CD4-positive, alpha-beta memory T cell (primary cell): ENCODE data around the gene CRTAP. TPM values are rescaled to one million over a fixed set of nuclear protein-coding genes. Genes with fewer than 3 reads are reported as not detected.

ENCODE experiments used
- CTCF ChIA-PET: fragments of 350-600 bp; sonication (Branson Sonifier 250); formaldehyde crosslinking; loops from one replicate; lab custom pipeline; 2021; ENCODE audit warnings: inconsistent platforms; ENCODE audit not compliant: partially characterized antibody; lab: Charles Lee
- POLR2A ChIA-PET: fragments of 350-600 bp; sonication (Branson Sonifier 250); formaldehyde crosslinking; loops from one replicate; lab custom pipeline; 2021; ENCODE audit not compliant: partially characterized antibody; lab: Charles Lee
- DNase-seq, 5 donors: peaks; one replicate each; pipeline versions ENCODE4 v3.0.0 to v3.0.0-alpha.2; 2020 to 2022; ENCODE audit warnings: mixed read lengths in 1 of 5
- H3K27ac ChIP-seq: one replicate; pipeline ENCODE4 v1.7.0; 2013; ENCODE audit warnings: low read depth, low read length
- H3K27me3 ChIP-seq: 2 replicates; pipeline ENCODE4 v1.7.0; 2013; ENCODE audit warnings: mild to moderate bottlenecking, low read length, moderate library complexity; ENCODE audit not compliant: insufficient read depth
- H3K36me3 ChIP-seq: 2 replicates; pipeline ENCODE4 v1.7.0; 2013; ENCODE audit warnings: mild to moderate bottlenecking, low read length, moderate library complexity; ENCODE audit not compliant: insufficient read depth
- H3K4me1 ChIP-seq: 2 replicates; pipeline ENCODE4 v1.7.0; 2013; ENCODE audit warnings: mild to moderate bottlenecking, low read length, moderate library complexity; ENCODE audit not compliant: insufficient read depth
- H3K4me3 ChIP-seq, 2 donors: one replicate each; pipeline ENCODE4 v1.7.0; 2013; ENCODE audit warnings: low read length in 2 of 2, mild to moderate bottlenecking in 1 of 2
- H3K9me3 ChIP-seq, 2 donors: one replicate each; pipeline ENCODE4 v1.7.0; 2013; ENCODE audit warnings: low read length in 2 of 2, control low read depth in 1 of 2; ENCODE audit not compliant: control insufficient read depth in 1 of 2
- H3K27ac Mint-ChIP-seq, 7 donors: one replicate each; pipeline ENCODE4 v1.8.0; 2020 to 2021; ENCODE audit warnings: mixed read lengths in 7 of 7, mild to moderate bottlenecking in 6 of 7, inconsistent platforms in 3 of 7, moderate library complexity in 3 of 7
- H3K27me3 Mint-ChIP-seq, 2 donors: one replicate each; pipeline ENCODE4 v1.8.0; 2020 to 2021; ENCODE audit warnings: mixed read lengths in 2 of 2
- H3K36me3 Mint-ChIP-seq, 2 donors: one replicate each; pipeline ENCODE4 v1.8.0; 2020 to 2021; ENCODE audit warnings: mixed read lengths in 2 of 2, inconsistent platforms in 1 of 2, mild to moderate bottlenecking in 1 of 2
- H3K4me1 Mint-ChIP-seq, 4 donors: one replicate each; pipeline ENCODE4 v1.8.0; 2020 to 2021; ENCODE audit warnings: mixed read lengths in 4 of 4, mild to moderate bottlenecking in 1 of 4
- H3K4me3 Mint-ChIP-seq, 8 donors: one replicate each; pipeline ENCODE4 v1.8.0; 2020 to 2021; ENCODE audit warnings: mixed read lengths in 8 of 8, mild to moderate bottlenecking in 7 of 8, moderate library complexity in 6 of 8, inconsistent platforms in 3 of 8
- H3K9me3 Mint-ChIP-seq, 8 donors: one replicate each; pipeline ENCODE4 v1.8.0; 2020 to 2021; ENCODE audit warnings: mixed read lengths in 8 of 8, mild to moderate bottlenecking in 5 of 8, inconsistent platforms in 3 of 8, moderate library complexity in 1 of 8
- intact Hi-C: fragments of 100-400 bp; cut with micrococcal nuclease; formaldehyde crosslinking; loops from one replicate; pipeline ENCODE4 v1.15.1; 2023
- polyA plus RNA-seq, 2 donors: library from polyadenylated mRNA; unstranded; fragments of 300-500 nt; fragmentation: Illumina TruSeq; gene quantifications; one replicate each; pipeline ENCODE4 v1.2.3, GENCODE V29; 2021
- total RNA-seq, 2 experiments: library from RNA; stranded (reverse); gene quantifications; one replicate each; pipeline ENCODE4 v1.2.3, GENCODE V29; 2021

CRTAP gene
- total and polyA plus RNA-seq, 4 experiments from 2014 or later = 75.4 to 109 (median 92.2) TPM

GRCh38 chr3:33146791-33147445 lies 33.1 kb downstream of the CRTAP start:
- H3K36me3 ChIP-seq = peaks cover 5% of the 10 kb centered on the region
- CTCF ChIA-PET = interaction anchor here (0.9 kb wide), 1 partner anchor 16 kb away, joined by 7 read pairs; no protein-coding TSS in a partner anchor
- DNase-seq = no peak
- intact Hi-C loops = no loop called here
- POLR2A ChIA-PET = no interaction called here
- H3K27ac ChIP-seq = no peak overlapping the region
- Mint-ChIP-seq H3K4me1 (peaks cover 0 to 3% (median 1%) of the 10 kb centered on the region in 4 donors), H3K36me3 (peaks cover 25 to 30% of the 10 kb centered on the region in 2 donors), H3K27ac (no peak overlapping the region), H3K9me3 (no peaks in the 10 kb centered on the region), H3K27me3 (peaks cover 0 to 3% of the 10 kb centered on the region in 2 donors), H3K4me3 (no peak overlapping the region)
- no peaks in the 10 kb centered on the region for H3K27me3 ChIP-seq
- H3K9me3 ChIP-seq = no peaks in the 10 kb centered on the region
- no peaks in the 10 kb centered on the region for H3K4me1 ChIP-seq
- H3K4me3 ChIP-seq = no peak overlapping the region

- Mint-ChIP-seq H3K36me3 (peaks cover 3 to 8% of the 10 kb centered on the region in 2 donors), H3K27ac (no peak overlapping the region), H3K4me1 (no peaks in the 10 kb centered on the region), H3K4me3 (no peak overlapping the region), H3K9me3 (no peaks in the 10 kb centered on the region), H3K27me3 (peaks cover 6 to 10% of the 10 kb centered on the region in 2 donors)
- Histone ChIP-seq H3K27ac (no peak overlapping the region), H3K4me3 (no peak overlapping the region), H3K4me1 (no peaks in the 10 kb centered on the region), H3K27me3 (no peaks in the 10 kb centered on the region), H3K9me3 (no peaks in the 10 kb centered on the region), H3K36me3 (no peaks in the 10 kb centered on the region)
- intact Hi-C loops = no loop called here
- no peak for DNase-seq
- ChIA-PET POLR2A (no interaction called here), CTCF (interaction anchor here (1.9 kb wide), 1 partner anchor 18 kb away, joined by 6 read pairs; no protein-coding TSS in a partner anchor)
These were observed 35.5 kb downstream of the CRTAP start for GRCh38 chr3:33149342-33149741.

- Mint-ChIP-seq H3K27me3 (peaks cover 21 to 23% of the 10 kb centered on the region in 2 donors), H3K36me3 (no peaks in the 10 kb centered on the region), H3K4me1 (no peaks in the 10 kb centered on the region), H3K27ac (no peak overlapping the region), H3K9me3 (peaks cover 0 to 2% (median 0%) of the 10 kb centered on the region in 8 donors), H3K4me3 (no peak overlapping the region)
- DNase-seq = no peak
- intact Hi-C loops = no loop called here
- Histone ChIP-seq H3K4me1 (no peaks in the 10 kb centered on the region), H3K4me3 (no peak overlapping the region), H3K27me3 (no peaks in the 10 kb centered on the region), H3K9me3 (no peaks in the 10 kb centered on the region), H3K27ac (no peak overlapping the region), H3K36me3 (no peaks in the 10 kb centered on the region)
- POLR2A ChIA-PET = no interaction called here
- CTCF ChIA-PET = interaction anchor here (1.7 kb wide), 1 partner anchor 21 kb away, joined by 5 read pairs; no protein-coding TSS in a partner anchor
These were observed 38.8 kb downstream of the CRTAP start for GRCh38 chr3:33152363-33153360.

GRCh38 chr3:33153782-33154181 lies 40.0 kb downstream of the CRTAP start:
- intact Hi-C loops = no loop called here
- H3K4me3 Mint-ChIP-seq = no peak overlapping the region
- no peak overlapping the region for H3K27ac Mint-ChIP-seq
- no peaks in the 10 kb centered on the region for H3K4me1 ChIP-seq
- no peaks in the 10 kb centered on the region for H3K27me3 ChIP-seq
- ChIA-PET POLR2A (interaction anchor here (0.8 kb wide), 1 partner anchor 120 kb away, joined by 3 read pairs; no protein-coding TSS in a partner anchor), CTCF (interaction anchor here (1.7 kb wide), 1 partner anchor 22 kb away, joined by 5 read pairs; no protein-coding TSS in a partner anchor)
- no peaks in the 10 kb centered on the region for H3K4me1 Mint-ChIP-seq
- H3K4me3 ChIP-seq = no peak overlapping the region
- DNase-seq = no peak
- H3K9me3 Mint-ChIP-seq = peaks cover 0 to 2% (median 0%) of the 10 kb centered on the region in 8 donors
- no peaks in the 10 kb centered on the region for H3K36me3 ChIP-seq
- H3K9me3 ChIP-seq = no peaks in the 10 kb centered on the region
- no peak overlapping the region for H3K27ac ChIP-seq
- peaks cover 30 to 33% of the 10 kb centered on the region in 2 donors for H3K27me3 Mint-ChIP-seq
- H3K36me3 Mint-ChIP-seq = no peaks in the 10 kb centered on the region

- no peaks in the 10 kb centered on the region for H3K36me3 Mint-ChIP-seq
- intact Hi-C loops = no loop called here
- H3K9me3 Mint-ChIP-seq = peaks cover 0 to 2% (median 0%) of the 10 kb centered on the region in 8 donors
- no peak overlapping the region for H3K27ac Mint-ChIP-seq
- no peaks in the 10 kb centered on the region for H3K4me1 Mint-ChIP-seq
- DNase-seq = no peak
- H3K27me3 Mint-ChIP-seq = peaks cover 38 to 43% of the 10 kb centered on the region in 2 donors
- H3K4me3 Mint-ChIP-seq = no peak overlapping the region
- Histone ChIP-seq H3K4me3 (no peak overlapping the region), H3K9me3 (no peaks in the 10 kb centered on the region), H3K4me1 (no peaks in the 10 kb centered on the region), H3K27ac (no peak overlapping the region), H3K36me3 (no peaks in the 10 kb centered on the region), H3K27me3 (no peaks in the 10 kb centered on the region)
- ChIA-PET CTCF (no interaction called here), POLR2A (no interaction called here)
These were observed 41.5 kb downstream of the CRTAP start for GRCh38 chr3:33155301-33155700.

- ChIA-PET CTCF (no interaction called here), POLR2A (no interaction called here)
- Mint-ChIP-seq H3K36me3 (no peaks in the 10 kb centered on the region), H3K9me3 (peaks cover 0 to 4% (median 0%) of the 10 kb centered on the region in 8 donors), H3K27me3 (peaks cover 42 to 43% of the 10 kb centered on the region in 2 donors), H3K4me3 (no peak overlapping the region), H3K27ac (peak overlapping the region in 1 of 7 donors; percentile 0), H3K4me1 (no peaks in the 10 kb centered on the region)
- DNase-seq = no peak
- no peaks in the 10 kb centered on the region for H3K27me3 ChIP-seq
- intact Hi-C loops = no loop called here
- no peaks in the 10 kb centered on the region for H3K9me3 ChIP-seq
- no peaks in the 10 kb centered on the region for H3K36me3 ChIP-seq
- H3K4me1 ChIP-seq = no peaks in the 10 kb centered on the region
- H3K27ac ChIP-seq = no peak overlapping the region
- no peak overlapping the region for H3K4me3 ChIP-seq
These were observed 45.4 kb downstream of the CRTAP start for GRCh38 chr3:33159234-33159633.

GRCh38 chr3:33159981-33160380 lies 46.2 kb downstream of the CRTAP start:
- peaks cover 41 to 43% of the 10 kb centered on the region in 2 donors for H3K27me3 Mint-ChIP-seq
- intact Hi-C loops = no loop called here
- H3K4me1 ChIP-seq = no peaks in the 10 kb centered on the region
- no peak for DNase-seq
- H3K4me3 Mint-ChIP-seq = no peak overlapping the region
- H3K27ac ChIP-seq = no peak overlapping the region
- ChIA-PET CTCF (no interaction called here), POLR2A (no interaction called here)
- H3K36me3 ChIP-seq = no peaks in the 10 kb centered on the region
- H3K36me3 Mint-ChIP-seq = no peaks in the 10 kb centered on the region
- no peak overlapping the region for H3K27ac Mint-ChIP-seq
- H3K27me3 ChIP-seq = no peaks in the 10 kb centered on the region
- no peak overlapping the region for H3K4me3 ChIP-seq
- H3K9me3 ChIP-seq = no peaks in the 10 kb centered on the region
- no peaks in the 10 kb centered on the region for H3K4me1 Mint-ChIP-seq
- H3K9me3 Mint-ChIP-seq = peaks cover 0 to 4% (median 0%) of the 10 kb centered on the region in 8 donors
